Skin of body (tissue), 2 donors: ENCODE measurements around the gene ZNF662. TPM values are rescaled to one million over a fixed set of nuclear protein-coding genes. Genes with fewer than 3 reads are reported as not detected.

Experiments used
- DNase-seq: peaks from one replicate; lab custom pipeline; 2025; lab: John Stamatoyannopoulos, UW
- total RNA-seq: library from RNA; depleted of rRNA; stranded (reverse); fragments of >200 nt; gene quantifications from one replicate; pipeline ENCODE4 v1.2.3, GENCODE V29; 2014

Gene ZNF662
- total RNA-seq, 1 donor from 2014 or later = 12.1 TPM

GRCh38 chr3:42935472-42935871, 29.5 kb downstream of the ZNF662 start:
- DNase-seq = no peak

GRCh38 chr3:42936157-42936981, 30.4 kb downstream of the ZNF662 start:
- peak; percentile 13 for DNase-seq

GRCh38 chr3:42937334-42937733, 31.4 kb downstream of the ZNF662 start:
- no peak for DNase-seq

GRCh38 chr3:42942693-42943092, 36.8 kb downstream of the ZNF662 start:
- no peak for DNase-seq

- DNase-seq = no peak
Observed at GRCh38 chr3:42946050-42946449, 40.1 kb downstream of the ZNF662 start.

GRCh38 chr3:42957573-42957972, 51.6 kb downstream of the ZNF662 start:
- DNase-seq = no peak

- no peak for DNase-seq
Observed at GRCh38 chr3:42960282-42960681, 54.3 kb downstream of the ZNF662 start.

GRCh38 chr3:42960786-42961185, 54.8 kb downstream of the ZNF662 start:
- DNase-seq = no peak

- peak; percentile 28 for DNase-seq
Observed at GRCh38 chr3:42961633-42962032, 55.7 kb downstream of the ZNF662 start.

- no peak for DNase-seq
Observed at GRCh38 chr3:42963269-42963668, 57.3 kb downstream of the ZNF662 start.

GRCh38 chr3:42964266-42964665, 58.3 kb downstream of the ZNF662 start:
- DNase-seq = no peak

Other genes with a start within 250 kb of the ZNF662 start
- gene KLHL40, start 220.6 kb upstream of the ZNF662 start, total RNA-seq = 13.4 TPM
- 3.9 TPM for gene HHATL, start 203.3 kb upstream of the ZNF662 start, total RNA-seq
- gene CCDC13, start 132.9 kb upstream of the ZNF662 start, total RNA-seq = 0.69 TPM
- 88.2 TPM for gene HIGD1A, start 101.7 kb upstream of the ZNF662 start, total RNA-seq
- 1.6 TPM for gene ACKR2, start 96.7 kb upstream of the ZNF662 start, total RNA-seq
- gene CYP8B1, start 30.3 kb upstream of the ZNF662 start, total RNA-seq = not detected
- 16.5 TPM for gene GASK1A, start 73.2 kb downstream of the ZNF662 start, total RNA-seq
- 9.0 TPM for gene POMGNT2, start 199.9 kb downstream of the ZNF662 start, total RNA-seq